Cardiac septum (tissue), 1 donor: Measurements from ENCODE around the gene PREP. TPM values are rescaled to one million over a fixed set of nuclear protein-coding genes. Genes with fewer than 3 reads are reported as not detected.

Source experiments
- DNase-seq: peaks from one replicate; pipeline ENCODE4 v3.0.0-alpha.2; 2020; ENCODE audit warnings: low spot score
- intact Hi-C: fragments of 100-400 bp; cut with DNase I; formaldehyde crosslinking; loops from one replicate; pipeline ENCODE4 v1.14.0; 2022
- total RNA-seq: library from RNA; stranded (reverse); fragmentation: NEBNext Ultra II Directional; extraction: Animal tissue kit (Norgen Biotek cat#: 25700); gene quantifications from one replicate; pipeline ENCODE4 v1.2.1, GENCODE V29; 2021
- donor health status: DM: no; HTN: no; CAD: no.

The PREP gene
- total RNA-seq, 1 donor from 2014 or later: 26.2 TPM

DNA sequence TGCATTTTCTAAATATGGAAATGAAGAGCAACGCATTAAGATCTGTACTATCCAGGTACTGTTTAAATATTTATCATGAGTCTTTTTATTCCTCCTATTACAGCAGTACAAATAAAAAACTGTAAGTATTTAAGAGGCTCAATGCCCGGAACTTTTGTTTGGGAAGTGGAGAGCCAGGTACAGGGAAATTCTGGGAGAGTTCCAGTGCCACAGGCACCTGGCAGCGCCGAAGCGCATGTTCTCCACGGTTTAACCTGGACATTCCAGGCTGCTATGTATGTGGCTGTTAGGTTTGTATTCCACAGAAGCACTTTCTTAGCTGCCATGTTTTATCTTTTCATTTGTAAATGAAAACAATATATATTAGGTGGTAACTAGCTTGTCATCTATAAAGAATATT, 81.7 kb downstream of the PREP start:
- DNase-seq: no peak
- intact Hi-C loops: no loop called here

DNA sequence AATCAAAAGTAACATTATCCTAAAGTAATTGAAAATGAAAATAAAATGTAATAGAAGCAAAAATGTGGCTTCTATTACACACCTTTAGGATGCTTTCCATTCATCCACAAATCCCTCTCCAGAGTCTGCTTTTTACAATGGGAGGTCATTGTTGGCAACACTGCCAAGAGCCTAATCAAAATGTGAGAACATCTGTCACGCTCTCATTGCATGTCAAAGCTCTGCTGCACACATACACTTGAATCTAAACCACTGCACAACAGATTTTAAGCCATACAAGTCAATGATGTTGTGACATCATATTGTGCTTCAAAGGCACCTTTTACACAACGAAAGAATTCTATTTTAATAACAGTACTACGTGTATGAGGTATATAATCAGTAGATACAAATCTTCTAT, 82.1 kb downstream of the PREP start:
- DNase-seq: no peak
- intact Hi-C loops: no loop called here

DNA sequence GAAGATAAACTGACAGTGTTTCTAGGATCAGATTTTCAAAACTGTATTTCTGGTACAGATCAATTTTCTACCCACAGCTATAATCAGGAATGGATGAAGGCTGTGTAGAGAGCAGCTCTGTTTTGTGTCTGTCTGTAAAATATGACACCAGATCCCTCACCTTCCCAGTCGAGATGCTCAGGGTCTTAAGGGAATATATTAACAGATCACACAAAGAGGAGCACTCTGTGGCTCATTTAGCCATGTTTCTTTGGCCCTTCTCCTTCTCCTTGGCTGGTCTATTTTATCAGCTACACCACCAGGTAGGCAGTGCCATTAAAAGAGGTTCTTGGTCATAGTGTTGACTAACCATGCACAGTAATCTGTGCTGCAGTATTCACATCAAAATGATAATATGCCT, 82.6 kb downstream of the PREP start:
- DNase-seq: no peak
- intact Hi-C loops: no loop called here

DNA sequence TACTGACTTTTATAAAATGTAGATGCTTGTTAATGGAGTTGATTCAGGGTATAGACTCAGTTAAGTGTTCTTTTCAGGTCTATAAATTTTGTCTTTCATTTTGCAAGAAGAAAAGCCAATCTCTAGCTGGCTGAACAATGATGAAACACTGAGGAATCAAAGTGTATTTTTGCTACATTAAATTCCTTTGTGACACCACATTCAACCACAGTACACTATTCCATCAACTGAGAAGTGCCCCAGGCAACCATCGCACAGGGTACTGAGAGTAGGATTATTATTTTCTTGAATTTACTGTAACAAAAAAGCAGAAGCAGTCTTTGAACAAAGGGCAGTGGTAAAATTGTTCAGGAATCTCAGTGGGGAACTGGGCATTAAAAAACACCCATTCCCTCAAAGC, 83.6 kb downstream of the PREP start:
- intact Hi-C loops: no loop called here
- DNase-seq: no peak

DNA sequence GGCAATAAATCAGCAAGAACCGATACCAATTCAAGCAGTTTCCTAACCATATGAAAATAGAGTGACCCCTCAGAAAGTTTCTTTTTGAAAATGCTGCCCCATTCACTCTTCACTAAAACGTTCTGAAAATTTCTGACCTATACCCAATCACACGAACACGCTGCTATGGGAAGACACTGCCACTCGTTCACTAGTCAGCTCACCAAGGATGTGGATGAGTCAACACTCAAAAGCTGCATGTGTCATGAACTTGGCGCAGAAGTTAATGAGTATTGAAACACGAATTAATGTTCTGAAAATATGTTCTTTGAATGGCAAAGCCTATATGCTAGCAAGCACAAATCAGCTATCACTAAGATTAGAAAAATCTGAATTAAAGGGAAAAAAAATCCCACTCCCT, 84.2 kb downstream of the PREP start:
- intact Hi-C loops: no loop called here
- DNase-seq: no peak

DNA sequence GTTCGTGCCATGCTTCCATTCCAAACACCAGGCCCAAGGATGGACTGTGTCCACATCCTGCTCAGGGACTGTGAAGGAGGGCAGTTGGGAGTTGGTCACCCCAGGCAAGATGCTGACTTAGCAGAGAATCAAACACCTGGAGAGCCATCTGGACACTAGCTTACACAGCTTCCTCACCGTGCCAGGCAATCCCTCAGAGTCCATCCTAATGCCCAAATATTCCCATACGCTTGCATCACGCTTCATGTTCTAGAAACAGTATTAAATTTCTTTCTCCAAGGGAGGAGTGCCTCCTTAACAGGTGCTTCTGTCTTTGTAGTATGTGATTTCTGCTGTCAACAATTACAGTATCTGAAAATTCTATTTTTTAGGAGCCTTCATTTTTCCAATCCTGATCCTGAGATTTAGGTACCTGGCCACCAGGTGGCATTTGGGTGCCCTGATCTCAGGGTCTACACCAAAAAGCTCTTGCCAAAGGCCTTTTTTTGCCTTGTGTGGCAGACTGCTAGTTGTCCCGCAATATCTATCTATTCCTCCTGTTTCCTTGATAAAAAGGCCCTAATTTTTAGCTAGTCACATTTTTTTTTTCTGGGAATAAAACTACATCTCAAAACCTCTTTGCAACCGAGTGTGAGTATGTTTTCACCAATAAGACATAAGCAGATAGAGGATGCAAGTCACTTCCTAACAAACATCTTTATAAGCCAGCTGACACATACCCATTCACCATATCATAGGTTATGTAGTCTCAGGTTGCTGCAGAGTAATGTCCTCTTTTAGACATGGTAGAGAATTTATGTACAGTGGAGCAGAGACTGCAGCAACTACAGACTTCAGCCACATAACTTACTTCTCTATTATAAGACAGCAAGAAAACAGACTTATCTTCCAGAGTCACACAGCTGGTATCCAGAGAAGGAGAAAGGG, 85.0 kb downstream of the PREP start:
- intact Hi-C loops: no loop called here
- DNase-seq: no peak

DNA sequence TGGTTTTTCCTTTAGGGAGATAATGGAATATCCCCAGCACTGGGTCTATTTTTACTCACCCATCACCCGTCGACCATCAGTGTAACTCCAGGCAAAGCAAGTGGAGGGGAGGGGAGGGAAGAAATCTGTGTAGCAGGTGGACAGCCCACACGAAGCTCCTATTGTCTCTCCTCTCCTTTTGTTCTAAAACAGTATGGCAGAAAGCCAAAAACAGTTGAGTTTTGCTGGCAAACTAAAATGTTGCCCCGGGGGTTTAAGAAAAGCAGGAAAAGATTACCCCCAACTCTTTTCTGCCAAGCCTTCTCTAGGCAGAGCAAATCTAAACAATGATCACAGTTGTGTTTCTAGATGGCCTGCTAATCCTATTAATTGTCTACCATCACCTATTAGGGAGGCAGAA, 89.7 kb downstream of the PREP start:
- intact Hi-C loops: no loop called here
- DNase-seq: no peak

DNA sequence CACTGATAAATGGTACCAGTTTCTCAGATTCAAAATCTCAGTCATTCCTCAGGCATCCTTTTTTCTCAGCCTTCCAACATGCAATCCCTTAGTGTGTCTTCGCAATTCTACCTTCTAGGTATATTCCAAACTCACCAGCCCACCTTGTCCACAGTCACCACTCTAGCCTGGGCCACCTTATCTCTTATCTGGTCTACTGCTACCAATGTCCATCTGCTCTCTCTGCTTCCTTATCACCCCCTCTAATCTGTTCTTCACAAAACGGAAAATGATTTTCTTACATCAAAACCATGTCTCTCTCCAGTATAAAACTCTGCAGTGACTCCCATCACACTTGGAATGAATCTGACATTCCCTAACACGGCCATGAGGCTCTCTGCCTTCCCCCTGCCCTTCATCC, 91.9 kb downstream of the PREP start:
- DNase-seq: no peak
- intact Hi-C loops: no loop called here

DNA sequence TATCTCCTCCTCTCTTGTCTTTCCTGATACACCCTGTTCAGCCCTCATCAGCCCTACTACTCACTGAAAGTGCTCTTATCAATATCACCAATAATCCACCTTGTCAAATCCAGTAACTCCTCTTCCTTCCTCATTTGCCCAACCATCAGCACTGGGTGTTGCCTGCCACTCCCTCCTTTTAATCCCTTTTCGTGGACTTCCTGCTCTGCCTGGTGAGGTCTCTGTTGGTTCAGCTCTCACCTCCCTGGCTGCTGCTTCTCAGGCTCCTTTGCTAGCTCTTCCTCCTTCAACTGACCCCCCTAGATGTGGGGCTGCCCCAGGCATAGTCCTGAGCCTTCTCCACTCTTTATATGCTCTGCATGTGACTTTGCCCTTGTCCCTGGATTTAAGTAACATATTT, 92.5 kb downstream of the PREP start:
- no peak for DNase-seq
- intact Hi-C loops: no loop called here

DNA sequence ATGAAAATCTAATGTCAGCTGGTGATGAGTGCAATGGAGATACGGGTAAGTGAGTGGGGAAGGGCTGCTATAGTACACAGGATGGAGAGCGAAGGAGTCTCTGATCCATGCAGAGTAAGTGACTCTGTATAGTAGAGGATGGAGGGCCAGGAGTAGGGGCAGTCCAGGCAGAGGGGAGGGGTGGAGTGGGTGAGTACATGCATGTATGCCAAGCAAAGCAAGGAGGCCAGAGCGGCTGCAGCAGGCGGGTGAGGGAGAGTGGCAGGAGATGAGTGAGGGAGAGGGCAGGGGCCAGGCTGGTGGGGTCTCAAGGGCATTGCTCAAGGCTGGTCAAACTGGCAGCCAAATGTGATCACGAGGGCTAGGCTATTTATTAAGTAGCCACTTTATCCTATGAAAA, 94.0 kb downstream of the PREP start:
- DNase-seq: no peak
- intact Hi-C loops: no loop called here

DNA sequence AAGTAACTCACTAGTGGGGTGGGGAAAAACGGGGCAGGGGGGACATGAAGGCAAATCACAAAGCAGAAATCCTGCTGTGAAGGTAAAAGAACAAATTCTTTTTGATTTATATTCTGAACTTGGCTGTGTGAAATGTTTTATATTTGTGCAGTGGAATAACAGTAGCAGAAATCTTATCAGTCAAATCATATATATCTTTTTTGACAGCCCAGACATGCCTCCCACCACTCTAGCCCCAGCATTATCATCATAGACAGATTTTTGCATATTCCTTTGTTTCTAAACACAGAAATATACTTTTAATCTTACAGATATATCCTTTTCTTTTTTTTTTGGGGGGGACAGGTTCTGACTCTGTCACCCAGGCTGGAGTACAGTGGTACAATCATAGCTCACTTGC, 97.4 kb downstream of the PREP start:
- DNase-seq: no peak
- intact Hi-C loops: no loop called here

DNA sequence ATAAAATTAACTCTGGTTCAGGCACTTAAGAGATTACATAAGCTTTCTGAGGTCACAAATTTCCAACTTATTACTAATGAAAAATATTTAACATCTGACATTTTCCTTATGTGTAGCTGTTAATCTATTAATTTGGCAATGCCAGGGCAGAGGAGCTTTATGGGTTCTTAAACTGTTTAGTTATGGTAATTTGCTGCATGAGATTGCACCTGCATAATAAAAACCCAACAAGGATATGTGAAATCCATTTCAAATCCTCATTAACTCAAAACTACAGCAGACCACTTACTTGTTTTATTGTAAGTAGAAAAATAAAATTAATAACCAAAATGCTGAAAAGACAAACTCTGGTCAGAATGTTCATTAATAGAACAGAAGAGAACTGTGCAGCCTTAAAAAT, 98.1 kb downstream of the PREP start:
- intact Hi-C loops: loop anchor here (5.0 kb wide), 1 partner anchor 47 kb away; no protein-coding TSS in a partner anchor
- no peak for DNase-seq

DNA sequence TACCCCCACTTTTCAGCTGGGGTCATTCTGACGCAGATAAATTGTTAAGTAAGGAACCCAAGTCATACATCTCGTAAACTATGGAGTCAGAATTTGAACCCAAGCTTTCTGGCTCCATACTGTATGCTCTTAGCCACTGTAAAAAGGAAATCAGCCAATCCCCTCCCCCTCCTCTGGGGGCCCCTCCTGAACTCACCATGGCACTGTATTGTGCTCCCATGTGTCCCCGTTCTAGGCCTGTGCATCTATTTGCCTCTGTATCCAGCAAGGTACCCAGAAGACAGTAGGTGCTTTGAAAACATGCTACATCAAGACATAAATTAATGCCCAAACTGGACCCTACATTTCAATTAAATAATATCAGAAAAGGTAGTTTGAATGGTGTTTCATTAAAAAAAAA, 98.5 kb downstream of the PREP start:
- no peak for DNase-seq
- intact Hi-C loops: loop anchor here (5.0 kb wide), 1 partner anchor 48 kb away; no protein-coding TSS in a partner anchor

DNA sequence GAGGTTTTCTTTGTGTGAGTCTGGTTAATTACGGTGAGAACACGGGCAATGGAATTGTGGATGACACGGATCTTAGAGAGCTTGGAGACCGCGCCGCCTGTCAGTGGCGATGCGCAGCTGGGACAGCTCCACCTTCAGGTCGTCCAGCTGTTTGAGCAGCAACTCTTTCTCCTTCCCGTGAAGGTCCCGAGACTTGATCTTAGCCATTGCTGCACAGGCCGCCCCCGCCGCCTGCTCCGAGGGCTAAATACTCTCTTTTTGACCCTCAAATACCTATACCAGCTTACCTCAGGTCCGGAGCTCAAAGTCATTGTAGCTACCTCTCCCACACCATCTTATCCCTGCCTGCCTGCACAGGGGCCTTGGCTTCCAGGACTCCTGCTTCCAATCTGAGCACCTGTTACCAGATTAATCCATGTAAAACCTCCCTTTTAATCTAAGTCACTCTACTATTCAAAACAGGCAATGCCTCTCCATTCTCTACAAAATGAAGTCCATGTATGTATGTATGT, 100.2 kb downstream of the PREP start:
- intact Hi-C loops: loop anchor here (5.0 kb wide), 1 partner anchor 50 kb away; no protein-coding TSS in a partner anchor
- no peak for DNase-seq

DNA sequence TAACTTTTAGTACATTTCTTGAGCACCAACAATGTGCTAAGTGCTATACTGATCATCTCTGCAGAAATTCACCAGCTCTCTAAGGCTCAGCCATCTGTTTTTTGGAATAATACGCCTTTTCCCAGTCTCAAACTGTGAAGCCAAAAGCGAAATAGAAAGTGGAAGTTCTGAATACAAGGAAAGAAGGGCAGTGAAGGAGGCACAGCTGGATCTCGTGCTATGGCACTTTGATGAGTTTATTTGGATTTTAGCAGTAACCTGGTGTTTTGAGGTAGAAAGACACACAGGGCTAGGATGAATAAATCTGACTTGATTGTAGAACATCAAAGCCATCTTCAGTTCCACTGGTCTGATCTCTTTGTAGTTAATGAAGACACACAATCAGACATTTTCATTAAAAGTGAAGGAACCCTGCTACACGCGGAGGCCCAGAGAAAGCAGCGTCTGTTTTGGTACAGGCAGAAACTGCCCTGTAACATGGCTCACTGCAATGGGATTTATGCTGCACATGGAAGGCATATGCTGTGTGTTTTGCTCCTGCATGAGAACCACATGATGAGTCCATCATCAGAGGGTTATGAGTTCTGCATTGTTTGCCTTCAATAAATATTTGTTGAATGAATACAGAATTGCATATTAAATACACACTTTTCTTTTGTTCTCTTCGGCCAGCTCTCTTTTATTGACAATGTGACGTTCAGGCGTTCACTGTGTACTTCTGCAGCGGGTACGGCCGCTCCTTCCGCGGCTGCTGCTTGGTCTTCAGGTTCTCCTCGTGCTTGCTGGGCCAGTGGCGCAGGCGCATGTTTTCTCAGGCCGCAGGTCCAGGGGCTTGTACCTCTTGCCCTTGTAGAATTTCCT, 100.9 kb downstream of the PREP start:
- intact Hi-C loops: loop anchor here (5.0 kb wide), 1 partner anchor 50 kb away; no protein-coding TSS in a partner anchor
- DNase-seq: no peak

DNA sequence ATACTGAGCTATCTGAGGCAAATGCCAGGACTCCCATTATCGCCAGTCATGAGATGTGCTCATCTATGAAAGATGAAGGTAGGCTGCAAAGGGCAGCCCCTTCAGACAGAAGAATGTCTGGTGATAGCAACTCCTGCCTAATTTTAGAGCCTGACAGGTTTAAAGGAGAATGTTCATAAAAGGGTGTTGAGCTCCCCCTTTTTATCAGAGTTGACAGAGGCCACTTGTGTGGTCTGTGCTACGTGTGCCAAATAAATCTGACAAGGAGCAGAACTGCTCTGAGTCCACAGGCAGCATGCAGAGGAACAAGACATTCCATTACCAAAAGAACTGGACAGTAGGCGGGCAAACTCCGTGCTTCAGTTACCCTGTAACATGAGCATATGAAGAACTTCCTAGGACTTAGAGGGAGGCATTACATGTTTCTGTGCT, 101.8 kb downstream of the PREP start:
- DNase-seq: no peak
- intact Hi-C loops: loop anchor here (5.0 kb wide), 1 partner anchor 51 kb away; no protein-coding TSS in a partner anchor

DNA sequence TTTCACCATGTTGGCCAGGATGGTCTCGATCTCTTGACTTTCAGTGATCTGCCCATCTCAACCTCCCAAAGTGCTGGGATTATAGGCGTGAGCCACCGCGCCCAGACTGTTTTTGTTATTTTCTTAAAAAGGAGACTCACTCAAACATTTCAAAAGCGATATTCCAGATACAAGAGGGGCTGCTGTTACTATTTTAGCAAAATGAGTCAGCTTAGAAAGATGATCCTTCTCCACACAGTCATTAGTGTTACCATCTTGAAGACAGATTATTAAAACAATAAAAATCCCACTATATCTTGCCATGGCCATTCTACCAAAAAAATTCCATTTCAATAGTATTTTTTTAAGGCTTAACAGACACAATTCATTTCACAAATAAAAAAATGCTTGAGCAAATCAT, 102.8 kb downstream of the PREP start:
- no peak for DNase-seq
- intact Hi-C loops: loop anchor here (5.0 kb wide), 1 partner anchor 52 kb away; no protein-coding TSS in a partner anchor

DNA sequence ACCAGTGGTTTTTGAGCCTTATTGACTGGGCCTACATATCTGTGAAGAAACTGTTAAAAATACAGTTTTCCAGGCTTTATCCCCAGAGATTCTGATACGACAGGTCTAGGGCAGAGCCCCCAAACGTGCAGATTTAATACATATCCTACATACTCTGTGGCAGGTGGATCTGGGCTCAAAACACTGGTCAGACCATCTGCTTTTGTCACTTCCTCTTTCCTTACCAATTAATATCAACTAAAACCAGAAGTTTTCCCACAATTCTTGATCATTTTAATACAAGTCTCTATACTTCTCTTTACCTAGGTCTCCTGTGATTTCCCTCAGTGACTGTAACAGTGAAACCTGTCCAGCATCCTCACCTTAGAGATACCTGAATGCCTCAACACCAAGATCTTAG, 108.8 kb downstream of the PREP start:
- intact Hi-C loops: no loop called here
- no peak for DNase-seq

DNA sequence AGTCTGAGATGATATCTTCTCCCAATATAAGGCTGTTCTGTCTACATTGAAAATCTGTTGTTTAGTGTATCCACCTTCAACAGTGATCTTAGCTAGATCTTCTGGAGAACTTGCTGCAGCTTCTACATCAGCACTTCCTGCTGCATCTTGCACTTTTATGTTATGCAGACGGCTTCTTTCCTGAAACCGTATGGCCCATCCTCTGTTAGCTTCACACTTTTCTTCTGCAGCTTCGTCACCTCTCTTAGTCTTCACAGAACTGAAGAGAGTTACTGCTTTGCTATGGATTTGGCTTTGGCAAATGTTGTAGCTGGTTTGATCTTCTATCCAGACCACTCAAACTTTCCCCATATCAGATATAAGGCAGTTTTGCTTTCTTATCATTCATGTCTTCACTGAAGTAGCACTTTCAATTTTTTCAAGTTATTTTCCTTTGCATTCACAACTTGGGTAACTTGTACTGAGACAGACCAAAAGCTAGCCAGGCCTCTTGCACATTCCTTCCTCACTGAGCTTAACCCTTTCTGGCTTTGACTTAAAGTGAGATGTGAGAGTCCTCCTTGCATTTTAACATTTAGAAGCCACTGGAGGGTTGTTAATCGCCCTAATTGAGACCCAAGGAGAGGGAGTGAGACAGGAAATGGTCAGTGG, 110.1 kb downstream of the PREP start:
- intact Hi-C loops: no loop called here
- no peak for DNase-seq

DNA sequence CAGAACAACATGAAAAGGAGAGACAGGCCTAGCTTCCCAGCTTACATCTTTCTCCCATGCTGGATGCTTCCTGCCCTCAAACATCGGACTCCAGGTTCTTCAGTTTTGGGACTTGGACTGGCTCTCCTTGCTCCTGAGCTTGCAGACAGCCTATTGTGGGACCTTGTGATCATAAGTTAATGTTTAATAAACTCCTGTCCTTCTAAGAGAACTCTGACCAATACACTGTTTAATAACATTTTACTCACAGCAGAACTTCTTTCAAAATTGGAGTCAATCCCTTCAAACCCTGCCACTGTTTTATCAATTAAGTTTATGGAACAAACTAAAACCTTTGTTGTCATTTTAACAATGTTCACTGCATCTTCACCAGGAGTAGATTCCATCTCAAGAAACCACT, 111.4 kb downstream of the PREP start:
- intact Hi-C loops: no loop called here
- no peak for DNase-seq
